ENCODE results near the gene PAK2. TPM values are rescaled to one million over a fixed set of nuclear protein-coding genes. Genes with fewer than 3 reads are reported as not detected.
"Not testable (repeated sequence)": the region's sequence is repeated elsewhere in the genome, so short reads cannot be mapped to it uniquely, and the experiment has no call there.

The PAK2 gene
- total RNA-seq, 2 experiments from 2014 or later = 66.6 to 68.4 TPM

DNA sequence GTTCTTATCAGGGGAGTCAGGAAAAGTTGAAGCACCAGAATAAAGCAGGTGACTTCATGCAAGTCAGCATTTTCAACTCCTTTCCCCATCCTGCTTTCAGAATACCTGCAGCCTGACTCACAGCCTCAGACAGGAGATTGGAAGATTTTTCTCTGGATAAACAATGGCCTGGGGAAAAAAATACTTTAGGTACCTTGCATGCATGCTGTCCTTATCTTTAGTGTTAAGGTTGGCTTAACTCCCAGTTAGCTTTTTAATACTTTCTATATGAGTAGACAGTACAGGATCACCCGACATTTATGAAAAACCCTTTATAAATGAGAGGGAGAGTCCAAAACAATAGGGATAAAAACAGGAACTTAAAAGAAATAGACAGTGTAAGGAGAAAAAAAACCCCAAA is 53.6 kb downstream of the PAK2 start:
- Mint-ChIP-seq H3K9me3 (peaks cover 6% of the 10 kb centered on the region), H3K4me3 (no peak overlapping the region), H3K27ac (no peak overlapping the region), H3K4me1 (ENCODE audit: low read depth) (peaks cover 9% of the 10 kb centered on the region), H3K27me3 (ENCODE audit: low read depth) (no peaks in the 10 kb centered on the region), H3K36me3 (ENCODE audit: low read depth) (peaks cover 27% of the 10 kb centered on the region)
- no peak for DNase-seq
- CTCF ChIA-PET = no interaction called here
- intact Hi-C loops (cut with micrococcal nuclease) = no loop called here

DNA sequence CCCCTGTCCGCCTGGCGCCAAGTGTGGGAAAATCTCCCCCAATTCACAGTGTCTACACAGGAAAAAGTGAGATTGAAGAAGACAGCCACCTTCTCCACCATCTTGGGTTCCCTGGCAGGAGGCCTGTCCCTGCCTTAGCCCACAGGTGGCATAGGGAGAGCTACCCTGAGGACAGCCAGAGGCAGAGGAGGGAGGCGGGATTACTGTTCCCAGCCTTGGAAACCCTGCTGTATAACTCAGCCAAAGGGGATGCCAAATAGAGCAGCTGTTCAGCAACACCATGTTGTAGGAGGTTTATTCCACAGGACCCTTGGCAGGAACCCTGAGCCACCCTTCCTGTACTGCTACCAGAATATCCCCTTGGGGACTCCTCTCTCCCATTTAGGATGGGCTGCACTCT is 54.8 kb downstream of the PAK2 start:
- CTCF ChIA-PET = interaction anchor here (0.5 kb wide), 1 partner anchor 12 kb away, joined by 4 read pairs; no protein-coding TSS in a partner anchor
- H3K27ac Mint-ChIP-seq = no peak overlapping the region
- H3K4me3 Mint-ChIP-seq = no peak overlapping the region
- H3K27me3 Mint-ChIP-seq (ENCODE audit: low read depth) = no peaks in the 10 kb centered on the region
- peaks cover 22% of the 10 kb centered on the region for H3K36me3 Mint-ChIP-seq (ENCODE audit: low read depth)
- peaks cover 6% of the 10 kb centered on the region for H3K9me3 Mint-ChIP-seq
- H3K4me1 Mint-ChIP-seq (ENCODE audit: low read depth) = peaks cover 7% of the 10 kb centered on the region
- no peak for DNase-seq
- intact Hi-C loops (cut with micrococcal nuclease) = no loop called here

GRCh38 chr3:196796317-196796716 is 56.7 kb downstream of the PAK2 start:
- H3K4me1 Mint-ChIP-seq (ENCODE audit: low read depth) = peaks cover 9% of the 10 kb centered on the region
- DNase-seq = no peak
- H3K27ac Mint-ChIP-seq = no peak overlapping the region
- no peak overlapping the region for H3K4me3 Mint-ChIP-seq
- CTCF ChIA-PET = interaction anchor here (0.5 kb wide), 1 partner anchor 60 kb away, joined by 3 read pairs; no protein-coding TSS in a partner anchor
- H3K9me3 Mint-ChIP-seq = peaks cover 3% of the 10 kb centered on the region
- intact Hi-C loops (cut with micrococcal nuclease) = no loop called here
- H3K36me3 Mint-ChIP-seq (ENCODE audit: low read depth) = peaks cover 11% of the 10 kb centered on the region
- H3K27me3 Mint-ChIP-seq (ENCODE audit: low read depth) = no peaks in the 10 kb centered on the region

DNA sequence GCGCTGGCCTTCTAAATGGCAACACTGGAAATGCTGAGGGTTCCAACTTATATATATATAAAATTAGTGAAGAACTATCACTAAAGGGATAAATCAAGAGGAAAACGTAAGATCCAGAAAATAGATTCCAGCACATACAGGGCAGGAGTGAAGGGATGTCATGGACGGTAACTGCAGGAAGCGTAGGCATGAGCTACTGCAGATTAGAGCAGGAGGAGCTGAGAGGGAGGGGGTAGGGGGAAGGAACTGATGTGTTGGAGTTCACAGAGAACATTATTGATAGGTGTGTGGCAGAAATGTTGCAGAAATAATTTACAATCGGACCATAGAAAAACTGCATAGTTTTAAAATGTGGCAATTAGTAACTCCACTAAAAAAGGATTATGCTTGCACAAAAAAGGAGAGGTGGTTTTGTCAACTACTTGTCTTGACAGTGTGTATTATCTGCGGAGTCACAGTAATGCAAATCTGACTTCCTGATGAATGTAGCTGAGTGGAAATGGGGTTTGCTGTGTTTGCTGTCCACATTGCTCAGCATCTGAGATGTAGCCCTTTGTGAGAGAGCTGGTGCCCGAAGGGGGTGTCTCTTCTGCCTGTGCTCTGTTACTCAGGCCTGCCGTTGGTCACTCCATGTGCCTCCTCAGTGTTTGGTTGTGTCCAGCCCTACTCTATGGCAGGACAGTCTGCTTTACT is 61.2 kb downstream of the PAK2 start:
- no peak overlapping the region for H3K4me3 Mint-ChIP-seq
- peaks cover 6% of the 10 kb centered on the region for H3K36me3 Mint-ChIP-seq (ENCODE audit: low read depth)
- H3K4me1 Mint-ChIP-seq (ENCODE audit: low read depth) = peaks cover 17% of the 10 kb centered on the region
- CTCF ChIA-PET = no interaction called here
- no peaks in the 10 kb centered on the region for H3K27me3 Mint-ChIP-seq (ENCODE audit: low read depth)
- H3K27ac Mint-ChIP-seq = no peak overlapping the region
- DNase-seq = no peak
- H3K9me3 Mint-ChIP-seq = no peaks in the 10 kb centered on the region
- intact Hi-C loops (cut with micrococcal nuclease) = loop anchor here (1.0 kb wide), 1 partner anchor 66 kb away; no protein-coding TSS in a partner anchor

DNA sequence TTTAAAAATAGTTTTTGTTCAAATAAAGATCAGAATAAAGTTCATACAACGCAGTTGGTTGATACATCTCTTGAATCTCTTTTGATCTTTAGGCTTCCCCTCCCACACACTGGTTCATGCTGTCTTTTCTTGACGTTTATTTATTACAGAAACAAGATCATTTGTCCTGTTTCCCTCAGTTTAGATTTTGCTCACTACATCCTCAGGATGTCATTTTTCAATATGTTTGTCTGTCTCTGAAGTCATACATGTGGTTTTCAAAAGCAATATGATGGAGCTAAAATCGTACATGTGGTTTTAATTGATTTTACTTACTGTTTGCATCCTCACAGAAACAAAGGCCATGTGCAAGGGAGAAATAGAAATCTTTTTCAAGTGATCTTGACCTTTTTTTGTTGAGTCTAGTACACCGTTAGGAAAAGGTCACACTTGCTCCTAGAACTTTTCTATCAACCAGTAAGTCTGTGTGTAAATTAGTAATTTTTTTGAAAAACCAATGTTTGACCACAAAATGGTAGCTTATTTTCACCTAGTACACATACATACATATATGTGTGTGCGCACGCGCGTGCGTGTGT is 64.3 kb downstream of the PAK2 start:
- CTCF ChIA-PET = interaction anchor here (0.7 kb wide), 1 partner anchor 77 kb away, joined by 3 read pairs; no protein-coding TSS in a partner anchor
- no peak overlapping the region for H3K4me3 Mint-ChIP-seq

GRCh38 chr3:196804773-196805172 is 65.1 kb downstream of the PAK2 start:
- no peaks in the 10 kb centered on the region for H3K27me3 Mint-ChIP-seq (ENCODE audit: low read depth)
- no peak overlapping the region for H3K4me3 Mint-ChIP-seq
- H3K27ac Mint-ChIP-seq = no peak overlapping the region
- intact Hi-C loops (cut with micrococcal nuclease) = no loop called here
- CTCF ChIA-PET = interaction anchor here (0.6 to 0.7 kb wide), 2 partner anchors 76 to 192 kb away, joined by 3 to 5 read pairs; no protein-coding TSS in a partner anchor
- H3K36me3 Mint-ChIP-seq (ENCODE audit: low read depth) = peaks cover 28% of the 10 kb centered on the region
- no peak for DNase-seq
- peaks cover 16% of the 10 kb centered on the region for H3K4me1 Mint-ChIP-seq (ENCODE audit: low read depth)
- no peaks in the 10 kb centered on the region for H3K9me3 Mint-ChIP-seq

More for the DNA sequence above, 64.3 kb downstream of the PAK2 start:
- Mint-ChIP-seq H3K9me3 (no peaks in the 10 kb centered on the region), H3K27me3 (ENCODE audit: low read depth) (no peaks in the 10 kb centered on the region), H3K27ac (peak overlapping the region; percentile 79), H3K4me1 (ENCODE audit: low read depth) (peaks cover 17% of the 10 kb centered on the region), H3K36me3 (ENCODE audit: low read depth) (peaks cover 24% of the 10 kb centered on the region)
- DNase-seq = peak; percentile 12
- intact Hi-C loops (cut with micrococcal nuclease) = no loop called here

DNA sequence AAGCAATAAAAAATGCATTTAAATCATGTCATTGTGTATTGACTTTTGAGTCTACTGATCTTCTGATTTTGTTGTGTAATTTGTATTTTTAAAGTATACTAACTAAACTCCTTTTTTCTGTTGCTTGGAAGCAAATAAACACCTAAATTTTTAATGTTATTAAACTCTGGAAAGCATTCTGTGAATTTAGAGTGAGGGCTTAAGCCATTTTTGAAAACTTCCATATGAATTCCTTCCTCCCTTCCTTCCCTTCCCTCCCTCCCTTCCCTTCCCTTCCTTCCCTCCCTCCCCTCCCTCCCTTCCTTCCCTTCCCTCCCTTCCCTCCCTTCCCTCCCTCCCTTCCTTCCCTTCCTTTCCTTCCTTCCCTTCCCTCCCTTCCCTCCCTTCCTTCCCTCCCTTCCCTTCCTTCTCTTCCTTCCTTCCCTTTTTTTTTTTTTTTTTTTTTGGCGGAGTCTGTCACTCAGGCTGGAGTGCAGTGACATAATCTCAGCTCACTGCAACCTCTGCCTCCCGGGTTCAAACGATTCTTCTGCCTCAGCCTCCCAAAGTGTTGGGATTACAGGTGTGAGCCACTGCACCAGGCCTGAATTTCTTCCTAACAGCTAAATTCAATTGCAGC is 71.4 kb downstream of the PAK2 start:
- CTCF ChIA-PET = no interaction called here

DNA sequence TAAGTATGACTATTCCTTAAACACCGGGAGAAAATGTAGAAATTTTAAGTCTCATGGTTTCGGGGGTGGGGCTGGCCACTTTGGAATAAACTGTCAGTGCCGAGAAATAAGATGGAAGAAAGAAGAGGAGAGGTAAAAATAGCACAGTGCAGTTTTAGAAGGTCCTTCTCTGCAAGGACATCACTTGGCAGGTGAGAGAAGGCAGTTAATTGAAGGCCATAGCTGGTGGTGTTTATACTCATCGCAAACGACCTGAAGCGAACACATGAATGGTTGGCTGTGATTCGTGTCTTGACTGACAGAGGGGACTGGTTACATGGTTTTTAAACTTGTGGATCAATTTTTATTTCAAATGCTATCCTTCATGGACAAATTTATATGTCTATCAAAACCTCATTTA is 73.2 kb downstream of the PAK2 start:
- Mint-ChIP-seq H3K4me3 (no peak overlapping the region), H3K4me1 (ENCODE audit: low read depth) (no peaks in the 10 kb centered on the region), H3K36me3 (ENCODE audit: low read depth) (peaks cover 25% of the 10 kb centered on the region), H3K9me3 (no peaks in the 10 kb centered on the region), H3K27me3 (ENCODE audit: low read depth) (no peaks in the 10 kb centered on the region), H3K27ac (no peak overlapping the region)
- CTCF ChIA-PET = no interaction called here
- no peak for DNase-seq
- intact Hi-C loops (cut with micrococcal nuclease) = no loop called here

More for the DNA sequence above, 71.4 kb downstream of the PAK2 start:
- no peak overlapping the region for H3K4me3 Mint-ChIP-seq
- H3K36me3 Mint-ChIP-seq (ENCODE audit: low read depth) = peaks cover 35% of the 10 kb centered on the region
- no peak for DNase-seq
- H3K27me3 Mint-ChIP-seq (ENCODE audit: low read depth) = no peaks in the 10 kb centered on the region
- H3K4me1 Mint-ChIP-seq (ENCODE audit: low read depth) = no peaks in the 10 kb centered on the region
- H3K9me3 Mint-ChIP-seq = no peaks in the 10 kb centered on the region
- intact Hi-C loops (cut with micrococcal nuclease) = no loop called here
- no peak overlapping the region for H3K27ac Mint-ChIP-seq

DNA sequence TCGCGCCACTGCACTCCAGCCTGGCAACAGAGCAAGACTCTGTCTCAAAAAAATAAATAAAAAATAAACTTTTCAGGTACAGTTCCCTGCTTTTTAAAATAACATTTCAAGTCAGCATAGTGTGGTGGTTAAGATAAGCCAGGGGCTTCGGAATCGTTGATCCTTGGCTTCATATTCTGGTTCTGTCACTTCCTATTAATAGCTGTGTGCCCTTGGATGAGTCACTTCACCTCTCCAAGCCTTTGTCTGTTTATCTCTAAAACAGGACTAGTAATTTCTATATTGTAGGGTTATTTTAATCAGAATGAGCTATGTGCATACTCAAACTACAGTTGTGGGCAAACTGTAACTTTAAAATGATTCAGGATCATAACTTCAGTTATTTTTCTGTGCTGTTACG is 74.2 kb downstream of the PAK2 start:
- Mint-ChIP-seq H3K36me3 (ENCODE audit: low read depth) (peaks cover 24% of the 10 kb centered on the region), H3K27ac (no peak overlapping the region), H3K9me3 (no peaks in the 10 kb centered on the region), H3K4me1 (ENCODE audit: low read depth) (no peaks in the 10 kb centered on the region), H3K27me3 (ENCODE audit: low read depth) (no peaks in the 10 kb centered on the region), H3K4me3 (no peak overlapping the region)
- CTCF ChIA-PET = interaction anchor here (1.4 kb wide), 1 partner anchor 24 kb away, joined by 6 read pairs; no protein-coding TSS in a partner anchor
- intact Hi-C loops (cut with micrococcal nuclease) = no loop called here
- no peak for DNase-seq

GRCh38 chr3:196821806-196822355 is 82.2 kb downstream of the PAK2 start:
- no peak overlapping the region for H3K4me3 Mint-ChIP-seq
- intact Hi-C loops (cut with micrococcal nuclease) = no loop called here
- no peak for DNase-seq
- no peak overlapping the region for H3K27ac Mint-ChIP-seq
- H3K27me3 Mint-ChIP-seq (ENCODE audit: low read depth) = no peaks in the 10 kb centered on the region
- no peaks in the 10 kb centered on the region for H3K9me3 Mint-ChIP-seq
- no peaks in the 10 kb centered on the region for H3K4me1 Mint-ChIP-seq (ENCODE audit: low read depth)
- peaks cover 30% of the 10 kb centered on the region for H3K36me3 Mint-ChIP-seq (ENCODE audit: low read depth)
- CTCF ChIA-PET = no interaction called here

GRCh38 chr3:196829651-196830050 is 90.0 kb downstream of the PAK2 start:
- H3K27ac Mint-ChIP-seq; H3K27me3 Mint-ChIP-seq (ENCODE audit: low read depth); CTCF ChIA-PET; H3K36me3 Mint-ChIP-seq (ENCODE audit: low read depth); DNase-seq; H3K9me3 Mint-ChIP-seq; H3K4me3 Mint-ChIP-seq; H3K4me1 Mint-ChIP-seq (ENCODE audit: low read depth): not testable (repeated sequence)
- intact Hi-C loops (cut with micrococcal nuclease) = loop anchor here (10.0 kb wide), 1 partner anchor 225 kb away; no protein-coding TSS in a partner anchor

DNA sequence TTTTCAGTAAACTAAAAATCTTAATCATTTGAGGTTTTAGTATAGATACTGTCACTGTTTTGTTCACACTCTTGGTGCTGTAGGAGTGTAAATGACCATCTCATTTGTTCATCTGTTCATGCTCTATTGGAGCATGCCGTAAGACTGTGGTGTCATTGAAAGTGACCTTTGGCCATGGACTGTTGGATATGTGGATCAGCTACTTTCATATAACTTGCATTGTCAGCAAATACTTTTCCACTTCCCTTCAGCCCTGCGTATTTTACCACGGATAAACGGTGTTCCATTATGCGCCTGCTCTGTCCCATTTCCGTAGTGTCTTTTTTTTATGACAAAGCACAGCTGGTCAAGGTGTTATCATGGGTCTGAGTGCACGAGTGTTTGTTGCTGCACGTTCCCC is 95.4 kb downstream of the PAK2 start:
- Mint-ChIP-seq H3K27me3 (ENCODE audit: low read depth) (no peaks in the 10 kb centered on the region), H3K27ac (no peak overlapping the region), H3K4me3 (no peak overlapping the region), H3K4me1 (ENCODE audit: low read depth) (no peaks in the 10 kb centered on the region), H3K9me3 (no peaks in the 10 kb centered on the region), H3K36me3 (ENCODE audit: low read depth) (no peaks in the 10 kb centered on the region)
- DNase-seq = no peak
- intact Hi-C loops (cut with micrococcal nuclease) = loop anchor here (5.0 to 10.0 kb wide), 2 partner anchors 230 to 352 kb away; no protein-coding TSS in a partner anchor
- CTCF ChIA-PET = interaction anchor here (0.5 to 0.7 kb wide), 5 partner anchors 15 to 263 kb away, joined by 3 to 6 read pairs (median 4); no protein-coding TSS in a partner anchor

Data from activated naive CD4-positive, alpha-beta T cell treated with anti-CD3 and anti-CD28 coated beads for 36 hours (primary cell).